Suprapubic skin (tissue), 4 donors: ENCODE data around the gene MYO1A. TPM values are rescaled to one million over a fixed set of nuclear protein-coding genes. Genes with fewer than 3 reads are reported as not detected.

ENCODE experiments used
- DNase-seq, 2 donors: peaks; one replicate each; pipeline ENCODE4 v3.0.0-alpha.2; 2019; ENCODE audit warnings: low spot score in 2 of 2
- H3K27ac ChIP-seq: fragments of 200-600 bp; sonication (generic); one replicate; pipeline ENCODE4 v1.5.1; 2019
- H3K27me3 ChIP-seq: fragments of 200-600 bp; sonication (generic); one replicate; pipeline ENCODE4 v1.5.1; 2019
- H3K36me3 ChIP-seq: fragments of 200-600 bp; sonication (generic); one replicate; pipeline ENCODE4 v1.5.1; 2019
- H3K4me1 ChIP-seq: fragments of 200-600 bp; sonication (generic); one replicate; pipeline ENCODE4 v1.5.1; 2019
- H3K4me3 ChIP-seq: fragments of 200-600 bp; sonication (generic); one replicate; pipeline ENCODE4 v1.5.1; 2019; ENCODE audit warnings: mild to moderate bottlenecking
- H3K9me3 ChIP-seq: fragments of 200-600 bp; sonication (generic); one replicate; pipeline ENCODE4 v1.5.1; 2019
- CTCF ChIP-seq, 2 donors: fragments of 200-600 bp in 1 of 2; fragments of 450-650 bp in 1 of 2; sonication (generic) in 1 of 2; IDR thresholded peaks; one replicate each; pipeline ENCODE4 v1.5.1; 2016 to 2019; ENCODE audit warnings: antibody characterized with exemption in 2 of 2, mild to moderate bottlenecking in 1 of 2, moderate library complexity in 1 of 2
- EP300 ChIP-seq: sonication (generic); formaldehyde crosslinking; IDR thresholded peaks from one replicate; pipeline ENCODE4 v1.6.1; 2017; ENCODE audit warnings: antibody characterized with exemption
- POLR2A ChIP-seq, 2 donors: fragments of 450-650 bp; IDR thresholded peaks; one replicate each; pipeline ENCODE4 v1.6.1; 2017; ENCODE audit warnings: antibody characterized with exemption in 2 of 2, mild to moderate bottlenecking in 2 of 2, moderate library complexity in 2 of 2
- POLR2AphosphoS5 ChIP-seq, 3 donors: sonication (generic); formaldehyde crosslinking; IDR thresholded peaks; one replicate each; pipeline ENCODE4 v1.6.1; 2017; ENCODE audit warnings: antibody characterized with exemption in 3 of 3
- WGBS: methylation state at CpG from one replicate; pipeline ENCODE4 v1.1.5; 2018; 5-methylcytosine and 5-hydroxymethylcytosine counted together
- total RNA-seq, 4 donors: library from RNA; depleted of rRNA; stranded (reverse); fragments of >200 nt; gene quantifications; one replicate each; pipeline ENCODE4 v1.1.0, GENCODE V29; 2016

The MYO1A gene
- total RNA-seq, 4 donors from 2014 or later, result 0.16 to 2.3 (median 0.58) TPM

GRCh38 chr12:56999456-56999855 lies 50.5 kb downstream of the MYO1A start:
- no peak overlapping the region for H3K4me3 ChIP-seq
- H3K9me3 ChIP-seq, result no peaks in the 10 kb centered on the region
- H3K36me3 ChIP-seq, result peaks cover 50% of the 10 kb centered on the region
- TF ChIP-seq CTCF (IDR thresholded peaks at IDR 0.05), result no peak
- TF ChIP-seq POLR2AphosphoS5 (IDR thresholded peaks at IDR 0.05), result no peak
- no peak for TF ChIP-seq EP300
- no peak for TF ChIP-seq POLR2A (IDR thresholded peaks at IDR 0.05)
- no peak overlapping the region for H3K27ac ChIP-seq
- H3K4me1 ChIP-seq, result peaks cover 9% of the 10 kb centered on the region
- 92% methylated on average over 4 of the region's 4 CpGs for WGBS
- no peak for DNase-seq
- H3K27me3 ChIP-seq, result no peaks in the 10 kb centered on the region

GRCh38 chr12:56998981-56999380 lies 50.9 kb downstream of the MYO1A start:
- Histone ChIP-seq H3K36me3 (peaks cover 45% of the 10 kb centered on the region), H3K27ac (no peak overlapping the region), H3K4me3 (no peak overlapping the region), H3K9me3 (no peaks in the 10 kb centered on the region), H3K4me1 (peaks cover 9% of the 10 kb centered on the region), H3K27me3 (no peaks in the 10 kb centered on the region)
- TF ChIP-seq POLR2AphosphoS5 (IDR thresholded peaks at IDR 0.05) (no peak), POLR2A (IDR thresholded peaks at IDR 0.05) (no peak), CTCF (IDR thresholded peaks at IDR 0.05) (no peak), EP300 (no peak)
- 73% methylated on average over 4 of the region's 4 CpGs for WGBS
- no peak for DNase-seq

GRCh38 chr12:56998316-56998715 lies 51.6 kb downstream of the MYO1A start:
- WGBS, result 94% methylated on average over 6 of the region's 6 CpGs
- H3K36me3 ChIP-seq, result peaks cover 39% of the 10 kb centered on the region
- DNase-seq, result no peak

GRCh38 chr12:56996793-56997545 lies 53.0 kb downstream of the MYO1A start:
- peaks cover 6% of the 10 kb centered on the region for H3K4me1 ChIP-seq
- 71% methylated on average over 10 of the region's 12 CpGs for WGBS
- no peak for DNase-seq
- H3K27me3 ChIP-seq, result no peaks in the 10 kb centered on the region
- no peak for TF ChIP-seq POLR2AphosphoS5 (IDR thresholded peaks at IDR 0.05)
- no peak for TF ChIP-seq POLR2A (IDR thresholded peaks at IDR 0.05)
- TF ChIP-seq CTCF (IDR thresholded peaks at IDR 0.05), result no peak
- TF ChIP-seq EP300, result no peak
- H3K4me3 ChIP-seq, result no peak overlapping the region
- H3K9me3 ChIP-seq, result no peaks in the 10 kb centered on the region
- peaks cover 25% of the 10 kb centered on the region for H3K36me3 ChIP-seq
- no peak overlapping the region for H3K27ac ChIP-seq

More at GRCh38 chr12:56998316-56998715, 51.6 kb downstream of the MYO1A start:
- H3K4me3 ChIP-seq, result no peak overlapping the region
- H3K9me3 ChIP-seq, result no peaks in the 10 kb centered on the region
- H3K27me3 ChIP-seq, result no peaks in the 10 kb centered on the region
- peaks cover 9% of the 10 kb centered on the region for H3K4me1 ChIP-seq
- H3K27ac ChIP-seq, result no peak overlapping the region
- no peak for TF ChIP-seq EP300
- no peak for TF ChIP-seq POLR2AphosphoS5 (IDR thresholded peaks at IDR 0.05)
- TF ChIP-seq POLR2A (IDR thresholded peaks at IDR 0.05), result no peak
- TF ChIP-seq CTCF (IDR thresholded peaks at IDR 0.05), result no peak

GRCh38 chr12:56995930-56996496 lies 53.9 kb downstream of the MYO1A start:
- H3K9me3 ChIP-seq, result no peaks in the 10 kb centered on the region
- WGBS, result 97% methylated on average over 11 of the region's 11 CpGs
- no peak for DNase-seq
- peaks cover 19% of the 10 kb centered on the region for H3K36me3 ChIP-seq
- peaks cover 6% of the 10 kb centered on the region for H3K4me1 ChIP-seq
- no peak overlapping the region for H3K27ac ChIP-seq
- no peaks in the 10 kb centered on the region for H3K27me3 ChIP-seq
- TF ChIP-seq POLR2A (IDR thresholded peaks at IDR 0.05), result no peak
- no peak for TF ChIP-seq CTCF (IDR thresholded peaks at IDR 0.05)
- TF ChIP-seq POLR2AphosphoS5 (IDR thresholded peaks at IDR 0.05), result no peak
- TF ChIP-seq EP300, result no peak
- no peak overlapping the region for H3K4me3 ChIP-seq
